ENCODE data around the gene PVALEF. TPM values are rescaled to one million over a fixed set of nuclear protein-coding genes. Genes with fewer than 3 reads are reported as not detected.

The PVALEF gene
- polyA plus RNA-seq, 1 of the 3 experiments (the other 2 are of a cell fraction) = not detected

- H3K79me2 ChIP-seq (ENCODE audit: insufficient read depth) = no peaks in the 10 kb centered on the region
- H3K9me2 ChIP-seq = no peaks in the 10 kb centered on the region
- no peaks in the 10 kb centered on the region for H3K36me3 ChIP-seq (replicated peaks in 1 of 2; ENCODE audit: control insufficient read depth in 1 of 2, insufficient read depth in 2 of 2, low read length in 1 of 2)
- 83% methylated on average over 28 of the region's 39 CpGs for WGBS (ENCODE audit: low lambda C conversion rate)
- no peaks in the 10 kb centered on the region for H3F3A ChIP-seq (replicated peaks; ENCODE audit: insufficient read depth)
- TF ChIP-seq MAX (IDR thresholded peaks at IDR 0.05; ENCODE audit: low read depth) (no peak), REST (IDR thresholded peaks at IDR 0.05; ENCODE audit: low read depth, low read length) (no peak), USF1 (IDR thresholded peaks at IDR 0.05; ENCODE audit: borderline replicate concordance, low read depth) (no peak), RXRA (IDR thresholded peaks at IDR 0.05; ENCODE audit: borderline replicate concordance, low read depth) (no peak), TEAD4 (IDR thresholded peaks at IDR 0.05; ENCODE audit: borderline replicate concordance, insufficient read depth) (no peak), JUND (IDR thresholded peaks at IDR 0.05) (no peak), TCF12 (IDR thresholded peaks at IDR 0.05) (no peak), EP300 (IDR thresholded peaks at IDR 0.05; ENCODE audit: borderline replicate concordance in 1 of 2, low read depth in 1 of 2, low read length in 1 of 2) (no peak), SIN3A (IDR thresholded peaks at IDR 0.05; ENCODE audit: borderline replicate concordance, low read depth, low read length) (no peak), ZBTB33 (IDR thresholded peaks at IDR 0.05; ENCODE audit: borderline replicate concordance, low read depth) (no peak), MXI1 (IDR thresholded peaks at IDR 0.05; ENCODE audit: low read depth, low read length) (no peak)
- ChIA-PET CTCF (interaction anchor here (0.8 to 2.2 kb wide), 6 partner anchors 16 to 396 kb away, joined by 3 to 14 read pairs (median 3); no protein-coding TSS in a partner anchor), POLR2A (no interaction called here)
- H4K20me1 ChIP-seq (ENCODE audit: insufficient read depth) = no peaks in the 10 kb centered on the region
- peaks cover 0 to 1% of the 10 kb centered on the region in 2 experiments; a peak in 1 of 4 replicates for H3K4me1 ChIP-seq (ENCODE audit: control insufficient read depth in 1 of 2, insufficient read depth in 2 of 2, low read depth in 1 of 2, low read length in 1 of 2)
- DNase-seq = no peak
- no peak overlapping the region for H3K9ac ChIP-seq
- H3K4me2 ChIP-seq = no peak overlapping the region
- H3K27ac ChIP-seq (ENCODE audit: low read depth in 2 of 2, low read length in 1 of 2) = no peak overlapping the region
- H3K27me3 ChIP-seq (ENCODE audit: insufficient read depth) = no peaks in the 10 kb centered on the region
- no peak overlapping the region for H2AFZ ChIP-seq (ENCODE audit: low read depth)
- no peaks in the 10 kb centered on the region for H3K9me3 ChIP-seq
- no peak overlapping the region for H3K4me3 ChIP-seq (ENCODE audit: low read depth in 2 of 2, low read length in 1 of 2)
Observed at GRCh38 chr17:81157848-81158687, 7.2 kb upstream of the PVALEF start.
